Astrocyte of the spinal cord (primary cell): ENCODE measurements around the gene SLC15A4.

Experiments
- DNase-seq: peaks from one replicate; pipeline ENCODE4 v3.0.0; 2011; ENCODE audit warnings: low read depth, low spot score
- H3K4me3 ChIP-seq: 2 replicates; pipeline ENCODE4 v1.5.1; 2011; ENCODE audit warnings: low read depth, mild to moderate bottlenecking, low read length, moderate library complexity
- CTCF ChIP-seq: IDR thresholded peaks from 2 replicates; pipeline ENCODE4 v1.5.1; 2012; ENCODE audit warnings: low read depth, mild to moderate bottlenecking, low read length, inconsistent platforms
- in situ Hi-C: cut with HindIII; loops from 2 replicates; pipeline ENCODE4 v1.10.0; 2017; ENCODE audit warnings: low sequenced_read_pairs

The SLC15A4 gene

GRCh38 chr12:128813883-128814282 is 9.9 kb downstream of the SLC15A4 start:
- in situ Hi-C loops = no loop called here
- peak; percentile 36 for DNase-seq
- no peak overlapping the region for H3K4me3 ChIP-seq
- no peak for TF ChIP-seq CTCF

DNA sequence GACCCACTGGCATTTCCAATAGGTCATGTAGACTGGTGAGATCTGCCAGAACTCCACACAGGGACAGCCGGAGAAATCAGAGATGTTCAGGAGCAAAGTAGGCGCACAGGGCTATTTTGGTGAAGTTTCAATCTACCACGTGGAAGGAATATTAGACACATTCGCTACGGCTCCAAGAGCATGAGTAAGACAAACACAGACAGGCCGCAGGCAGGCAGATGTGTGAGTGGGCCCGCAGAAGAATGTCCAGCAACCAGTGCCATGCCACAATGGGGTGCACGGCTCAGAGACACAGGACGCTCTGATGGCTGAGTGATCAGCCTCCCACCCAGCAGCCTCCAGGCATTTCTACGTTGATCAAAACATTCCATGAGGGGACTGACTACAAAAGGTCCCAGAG is 10.4 kb downstream of the SLC15A4 start:
- TF ChIP-seq CTCF = no peak
- H3K4me3 ChIP-seq = no peak overlapping the region
- in situ Hi-C loops = no loop called here
- peak; percentile 18 for DNase-seq

DNA sequence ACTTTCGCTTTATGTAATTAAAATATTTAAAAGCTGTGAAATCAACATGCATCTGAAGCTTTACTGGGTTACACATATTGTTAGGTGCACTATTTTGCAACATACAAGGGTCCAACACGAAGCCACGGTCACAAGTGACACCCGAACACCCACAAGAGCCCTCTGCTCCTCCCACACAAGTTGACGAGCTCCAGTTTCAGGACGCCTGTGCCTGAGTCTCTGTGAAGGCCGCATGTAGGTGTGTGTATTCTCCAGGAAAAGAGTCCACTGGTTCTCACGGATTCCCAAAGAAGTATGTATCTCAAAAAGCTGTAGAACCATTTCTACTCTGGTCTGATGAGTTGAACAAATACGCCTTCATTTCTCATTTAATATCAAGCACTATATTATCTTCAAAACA is 12.0 kb downstream of the SLC15A4 start:
- in situ Hi-C loops = no loop called here
- no peak for DNase-seq
- H3K4me3 ChIP-seq = no peak overlapping the region
- TF ChIP-seq CTCF = no peak

GRCh38 chr12:128810182-128811127 is 13.3 kb downstream of the SLC15A4 start:
- H3K4me3 ChIP-seq = no peak overlapping the region
- TF ChIP-seq CTCF = no peak
- DNase-seq = no peak
- in situ Hi-C loops = no loop called here

GRCh38 chr12:128808651-128809050 is 15.1 kb downstream of the SLC15A4 start:
- no peak for DNase-seq
- no peak for TF ChIP-seq CTCF
- no peak overlapping the region for H3K4me3 ChIP-seq
- in situ Hi-C loops = no loop called here

DNA sequence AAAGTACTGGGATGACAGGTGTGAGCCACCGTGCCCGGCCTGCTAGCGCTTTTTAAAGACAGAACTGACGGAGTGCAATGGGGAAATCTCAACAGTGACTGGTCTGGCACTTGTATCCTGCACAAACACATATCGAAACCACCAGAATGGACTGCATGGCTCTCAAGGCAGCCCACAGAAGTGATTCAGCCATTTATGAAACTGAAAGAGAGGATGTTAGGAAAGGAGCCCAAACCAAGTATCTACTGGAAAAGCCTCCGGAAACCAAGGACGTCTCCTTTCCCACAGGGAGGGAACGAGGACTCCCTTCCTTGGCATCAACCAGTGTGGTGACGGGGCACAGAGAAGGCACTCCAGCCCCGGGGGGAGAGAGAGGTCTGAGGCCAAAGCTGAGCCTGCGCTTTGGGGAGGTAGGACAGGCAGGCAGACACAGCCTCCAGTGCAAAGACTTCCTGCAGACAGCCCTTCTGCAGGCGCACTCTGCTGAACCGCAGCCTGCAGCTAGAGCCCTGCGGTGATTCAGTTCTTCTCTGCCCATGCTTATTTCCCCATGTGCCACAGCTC is 16.5 kb downstream of the SLC15A4 start:
- H3K4me3 ChIP-seq = no peak overlapping the region
- in situ Hi-C loops = no loop called here
- TF ChIP-seq CTCF = no peak
- DNase-seq = no peak
